Effector memory CD4-positive, alpha-beta T cell (primary cell): ENCODE data around the gene CLEC2A.
A peak's percentile ranks its signal among the peaks of the same experiment; 100 is the strongest.
"Not testable (repeated sequence)": the region's sequence is repeated elsewhere in the genome, so short reads cannot be mapped to it uniquely, and the experiment has no call there.

Source experiments
- DNase-seq, 3 donors: peaks; one replicate each; pipeline ENCODE4 v3.0.0-alpha.2; 2020
- H3K27ac ChIP-seq: 2 replicates; pipeline ENCODE4 v1.7.0; 2013; ENCODE audit warnings: mild to moderate bottlenecking, low read length, moderate library complexity; ENCODE audit not compliant: insufficient read depth, poor library complexity, severe bottlenecking
- H3K27me3 ChIP-seq: replicated peaks from 2 replicates; pipeline ENCODE4 v1.7.0; 2013; ENCODE audit warnings: mild to moderate bottlenecking, low read length; ENCODE audit not compliant: insufficient read depth, control insufficient read depth, poor library complexity, severe bottlenecking
- H3K36me3 ChIP-seq: 2 replicates; pipeline ENCODE4 v1.7.0; 2013; ENCODE audit warnings: mild to moderate bottlenecking, low read length, moderate library complexity; ENCODE audit not compliant: control insufficient read depth, insufficient read depth
- H3K4me1 ChIP-seq: 2 replicates; pipeline ENCODE4 v1.7.0; 2013; ENCODE audit warnings: low read length, mild to moderate bottlenecking; ENCODE audit not compliant: control insufficient read depth, insufficient read depth, poor library complexity, severe bottlenecking
- H3K4me3 ChIP-seq: 2 replicates; pipeline ENCODE4 v1.7.0; 2013; ENCODE audit warnings: low read length, low read depth, mild to moderate bottlenecking; ENCODE audit not compliant: insufficient read depth, poor library complexity, severe bottlenecking
- H3K9me3 ChIP-seq: 2 replicates; pipeline ENCODE4 v1.7.0; 2013; ENCODE audit warnings: mild to moderate bottlenecking, low read length, moderate library complexity; ENCODE audit not compliant: control insufficient read depth

CLEC2A gene

DNA sequence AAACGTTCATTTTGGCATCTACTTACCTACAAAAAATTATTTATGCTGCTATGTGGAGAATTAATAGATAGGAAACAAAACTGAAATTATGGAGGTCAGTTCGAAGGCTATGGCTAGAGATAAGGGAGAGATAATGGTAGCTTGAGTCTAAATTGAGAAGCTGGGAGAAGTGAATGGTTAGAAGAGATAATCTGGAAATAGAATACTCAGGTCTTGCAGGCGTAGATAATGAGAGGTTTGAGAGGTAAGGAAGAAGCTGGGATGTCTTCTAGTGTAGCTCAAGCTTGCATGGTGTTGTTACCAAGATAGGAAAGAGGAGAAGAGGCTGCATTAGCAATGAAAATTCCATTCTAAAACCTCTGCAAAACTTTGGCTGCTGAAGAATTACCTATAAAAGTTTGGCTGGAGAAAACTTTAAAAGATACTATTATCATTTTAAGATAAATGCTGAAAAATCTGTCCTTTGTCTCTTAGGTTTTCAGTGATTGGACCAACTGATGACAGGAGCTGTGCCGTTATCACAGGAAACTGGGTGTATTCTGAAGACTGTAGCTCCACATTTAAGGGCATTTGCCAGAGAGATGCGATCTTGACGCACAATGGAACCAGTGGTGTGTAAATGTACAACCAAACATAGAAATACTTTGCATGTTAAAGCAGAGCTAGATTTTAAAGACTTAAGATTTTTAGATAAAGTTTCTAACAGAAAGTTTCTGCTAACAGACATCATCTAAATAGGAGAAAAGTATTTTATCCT lies 36.8 kb downstream of the CLEC2A start:
- DNase-seq = no peak
- Histone ChIP-seq H3K27me3 (no peaks in the 10 kb centered on the region), H3K9me3 (no peaks in the 10 kb centered on the region), H3K36me3 (no peaks in the 10 kb centered on the region), H3K4me1 (no peaks in the 10 kb centered on the region), H3K4me3 (no peak overlapping the region), H3K27ac (no peak overlapping the region)

- no peak for DNase-seq
- no peaks in the 10 kb centered on the region for H3K27me3 ChIP-seq
- no peak overlapping the region for H3K4me3 ChIP-seq
- H3K36me3 ChIP-seq = no peaks in the 10 kb centered on the region
- no peak overlapping the region for H3K27ac ChIP-seq
- H3K4me1 ChIP-seq = no peaks in the 10 kb centered on the region
- no peaks in the 10 kb centered on the region for H3K9me3 ChIP-seq
Observed at GRCh38 chr12:9888665-9889273, 43.4 kb downstream of the CLEC2A start.

DNA sequence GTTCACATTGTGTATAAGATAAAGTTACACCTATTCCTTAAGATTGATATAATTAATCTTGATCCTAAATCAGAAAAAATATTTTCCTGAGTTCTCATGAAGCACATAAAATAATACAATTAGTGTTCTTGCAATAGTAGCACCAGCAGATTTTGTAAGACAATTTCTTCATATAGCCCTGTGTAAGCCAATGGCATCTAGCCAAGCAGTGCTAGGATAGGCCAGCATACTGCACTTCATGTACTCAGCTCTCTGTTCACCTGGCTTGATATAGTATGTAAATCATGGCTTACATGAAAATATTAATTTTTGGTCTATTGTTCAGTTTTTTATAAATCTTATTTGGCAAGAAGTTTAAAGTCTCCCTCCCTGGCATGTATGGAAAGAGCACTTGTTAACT lies 49.0 kb downstream of the CLEC2A start:
- Histone ChIP-seq H3K4me3 (no peak overlapping the region), H3K36me3 (no peaks in the 10 kb centered on the region), H3K4me1 (no peaks in the 10 kb centered on the region), H3K9me3 (no peaks in the 10 kb centered on the region), H3K27ac (no peak overlapping the region), H3K27me3 (no peaks in the 10 kb centered on the region)
- DNase-seq = no peak

GRCh38 chr12:9881988-9882387 lies 50.2 kb downstream of the CLEC2A start:
- Histone ChIP-seq H3K27ac (no peak overlapping the region), H3K27me3 (no peaks in the 10 kb centered on the region), H3K4me3 (no peak overlapping the region), H3K36me3 (no peaks in the 10 kb centered on the region), H3K4me1 (no peaks in the 10 kb centered on the region), H3K9me3 (no peaks in the 10 kb centered on the region)
- DNase-seq = no peak

- Histone ChIP-seq H3K4me1 (no peaks in the 10 kb centered on the region), H3K27me3 (no peaks in the 10 kb centered on the region), H3K27ac (no peak within 1 kb of the TSS), H3K36me3 (no peaks in the 10 kb centered on the region), H3K9me3 (no peaks in the 10 kb centered on the region), H3K4me3 (no peak within 1 kb of the TSS)
- DNase-seq = no peak
Observed at GRCh38 chr12:9881246-9881645, 50.9 kb downstream of the CLEC2A start, which contains the start of gene KLRF2. TSS of gene KLRF2 (plus strand) at chr12:9881489. CDS start at chr12:9881596, 107 bp downstream.

DNA sequence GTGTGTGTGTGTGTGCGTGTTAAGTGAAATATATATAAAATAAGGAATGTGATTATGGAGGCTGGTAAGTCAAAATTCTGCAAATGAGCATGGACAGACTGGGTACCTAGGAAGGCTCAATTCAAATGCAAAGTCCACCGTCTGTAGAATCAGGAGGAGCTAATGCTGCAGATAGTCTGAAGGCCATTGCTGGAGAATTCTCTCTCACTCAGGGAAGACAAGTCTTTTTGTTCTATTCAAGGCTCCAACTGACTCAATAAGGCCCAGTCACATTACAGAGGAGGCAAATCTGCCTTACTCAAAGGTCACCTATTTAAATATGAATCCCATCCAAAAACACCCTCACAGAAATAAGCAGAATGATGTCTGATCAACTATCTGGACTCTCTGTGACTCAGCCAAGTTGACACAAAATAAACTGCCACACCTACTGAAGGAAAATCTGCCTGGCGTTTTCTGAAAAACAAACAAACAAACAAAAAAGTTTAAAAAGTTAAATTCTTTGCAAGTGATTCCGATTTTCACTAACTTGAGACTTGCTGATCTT lies 51.6 kb downstream of the CLEC2A start:
- no peak for DNase-seq
- Histone ChIP-seq H3K4me1 (no peaks in the 10 kb centered on the region), H3K27me3 (no peaks in the 10 kb centered on the region)

GRCh38 chr12:9876120-9876519 lies 56.0 kb downstream of the CLEC2A start:
- not testable (repeated sequence) for H3K4me1 ChIP-seq, H3K4me3 ChIP-seq, DNase-seq, H3K27me3 ChIP-seq, H3K36me3 ChIP-seq, H3K9me3 ChIP-seq, H3K27ac ChIP-seq

More for the DNA sequence above, 51.6 kb downstream of the CLEC2A start:
- H3K36me3 ChIP-seq = no peaks in the 10 kb centered on the region
- no peaks in the 10 kb centered on the region for H3K9me3 ChIP-seq
- H3K4me3 ChIP-seq = no peak overlapping the region
- no peak overlapping the region for H3K27ac ChIP-seq

DNA sequence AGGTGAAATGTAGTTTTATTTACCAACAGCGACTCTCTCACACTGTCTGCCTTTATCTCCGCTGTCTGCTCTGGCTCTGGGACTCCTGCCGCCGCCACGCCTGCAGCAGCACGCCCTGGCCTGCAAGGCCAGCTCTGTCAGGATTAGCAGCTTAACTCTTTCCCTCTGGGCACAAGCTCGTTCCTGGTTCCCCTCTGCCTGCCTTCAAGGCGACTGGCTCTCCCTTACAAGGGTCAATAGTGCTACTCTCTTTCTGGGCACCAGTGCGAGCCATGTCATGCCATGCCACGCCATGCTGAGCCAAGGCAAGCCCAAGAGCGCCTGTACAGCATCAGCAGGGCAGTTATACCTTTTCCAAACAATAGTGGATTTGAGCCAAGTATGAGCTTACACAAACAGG lies 59.4 kb downstream of the CLEC2A start:
- no peak for DNase-seq
- Histone ChIP-seq H3K9me3 (no peaks in the 10 kb centered on the region), H3K4me1 (peaks cover 7% of the 10 kb centered on the region), H3K4me3 (no peak overlapping the region), H3K27me3 (no peaks in the 10 kb centered on the region), H3K36me3 (no peaks in the 10 kb centered on the region), H3K27ac (no peak overlapping the region)

GRCh38 chr12:9872162-9872561 lies 60.0 kb downstream of the CLEC2A start:
- H3K27me3 ChIP-seq = no peaks in the 10 kb centered on the region
- DNase-seq = no peak
- H3K4me3 ChIP-seq = no peak overlapping the region
- peaks cover 7% of the 10 kb centered on the region for H3K4me1 ChIP-seq
- H3K36me3 ChIP-seq = no peaks in the 10 kb centered on the region
- no peaks in the 10 kb centered on the region for H3K9me3 ChIP-seq
- no peak overlapping the region for H3K27ac ChIP-seq

GRCh38 chr12:9870286-9870866 lies 61.8 kb downstream of the CLEC2A start:
- no peak for DNase-seq
- no peaks in the 10 kb centered on the region for H3K27me3 ChIP-seq
- H3K9me3 ChIP-seq = no peaks in the 10 kb centered on the region
- no peaks in the 10 kb centered on the region for H3K36me3 ChIP-seq
- H3K4me3 ChIP-seq = peak overlapping the region; percentile 75
- peak overlapping the region; percentile 90 for H3K27ac ChIP-seq
- peaks cover 7% of the 10 kb centered on the region for H3K4me1 ChIP-seq
